Body of pancreas (tissue), 4 donors: ENCODE data around the gene PSEN2.
"Not testable (repeated sequence)": the region's sequence is repeated elsewhere in the genome, so short reads cannot be mapped to it uniquely, and the experiment has no call there.

Experiments used
- CTCF ChIP-seq, 7 experiments: fragments of 450-650 bp in 4 of 7; fragments of 200-600 bp in 3 of 7; sonication (generic) in 3 of 7; IDR thresholded peaks; one replicate each; pipeline ENCODE4 v1.5.1; 2016 to 2019; ENCODE audit warnings: antibody characterized with exemption in 7 of 7
- POLR2A ChIP-seq, 3 donors: fragments of 450-650 bp; IDR thresholded peaks; one replicate each; pipeline ENCODE4 v1.6.1; 2016; ENCODE audit warnings: antibody characterized with exemption in 3 of 3, mild to moderate bottlenecking in 2 of 3

- not testable (repeated sequence) for TF ChIP-seq CTCF, POLR2A (IDR thresholded peaks at IDR 0.05)
Observed at GRCh38 chr1:226837966-226838365, 32.5 kb upstream of the PSEN2 start.
